Stimulated activated CD8-positive, alpha-beta memory T cell treated with anti-CD3 and anti-CD28 coated beads, Interleukin-12 subunit alpha, Interleukin-12 subunit beta, amount 100 ng/mL, for 4 hours (primary cell): ENCODE data around the gene PRRT1B.

Experiments used
- DNase-seq: peaks from one replicate; pipeline ENCODE4 v3.0.0-alpha.2; 2020; ENCODE audit warnings: low read depth

The PRRT1B gene

DNA sequence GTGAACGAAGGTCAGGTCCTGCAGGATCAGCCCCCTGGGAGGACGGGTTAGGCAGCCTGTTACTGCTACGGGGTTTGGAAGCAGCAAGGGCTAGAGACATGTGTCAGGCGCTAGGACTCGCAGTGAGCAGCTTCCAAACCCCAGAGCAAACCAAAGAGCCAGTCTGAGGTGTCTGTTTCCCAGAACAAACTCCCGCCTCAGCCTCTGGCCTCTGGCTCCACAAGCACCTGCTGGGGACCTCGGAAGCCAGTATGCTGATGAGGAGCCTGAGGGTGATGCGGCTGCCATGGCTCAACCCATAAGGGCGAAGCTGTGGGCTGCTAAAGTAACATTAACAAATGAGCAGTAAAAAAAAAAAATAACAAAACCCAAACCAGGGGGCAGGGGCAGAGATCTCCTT is 35.0 kb downstream of the PRRT1B start:
- no peak for DNase-seq

DNA sequence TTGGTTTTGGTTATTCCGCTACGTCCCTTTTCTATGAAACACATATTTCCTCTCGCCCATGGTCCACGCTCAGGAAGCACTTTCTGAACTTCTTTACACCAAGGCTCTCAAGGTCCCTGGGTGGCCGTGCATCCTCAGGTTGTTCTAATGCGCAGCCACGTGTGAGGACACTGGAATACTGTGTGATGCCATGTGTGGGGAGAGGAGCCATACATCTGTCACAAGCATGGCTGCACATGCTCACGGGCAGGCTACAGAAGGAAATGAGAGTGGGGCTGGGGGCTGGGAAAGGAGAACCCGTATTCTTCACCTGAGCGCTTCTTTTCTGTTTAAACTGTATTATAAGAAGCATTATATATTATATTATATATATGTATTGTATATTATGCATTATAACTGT is 36.7 kb downstream of the PRRT1B start:
- DNase-seq: no peak

DNA sequence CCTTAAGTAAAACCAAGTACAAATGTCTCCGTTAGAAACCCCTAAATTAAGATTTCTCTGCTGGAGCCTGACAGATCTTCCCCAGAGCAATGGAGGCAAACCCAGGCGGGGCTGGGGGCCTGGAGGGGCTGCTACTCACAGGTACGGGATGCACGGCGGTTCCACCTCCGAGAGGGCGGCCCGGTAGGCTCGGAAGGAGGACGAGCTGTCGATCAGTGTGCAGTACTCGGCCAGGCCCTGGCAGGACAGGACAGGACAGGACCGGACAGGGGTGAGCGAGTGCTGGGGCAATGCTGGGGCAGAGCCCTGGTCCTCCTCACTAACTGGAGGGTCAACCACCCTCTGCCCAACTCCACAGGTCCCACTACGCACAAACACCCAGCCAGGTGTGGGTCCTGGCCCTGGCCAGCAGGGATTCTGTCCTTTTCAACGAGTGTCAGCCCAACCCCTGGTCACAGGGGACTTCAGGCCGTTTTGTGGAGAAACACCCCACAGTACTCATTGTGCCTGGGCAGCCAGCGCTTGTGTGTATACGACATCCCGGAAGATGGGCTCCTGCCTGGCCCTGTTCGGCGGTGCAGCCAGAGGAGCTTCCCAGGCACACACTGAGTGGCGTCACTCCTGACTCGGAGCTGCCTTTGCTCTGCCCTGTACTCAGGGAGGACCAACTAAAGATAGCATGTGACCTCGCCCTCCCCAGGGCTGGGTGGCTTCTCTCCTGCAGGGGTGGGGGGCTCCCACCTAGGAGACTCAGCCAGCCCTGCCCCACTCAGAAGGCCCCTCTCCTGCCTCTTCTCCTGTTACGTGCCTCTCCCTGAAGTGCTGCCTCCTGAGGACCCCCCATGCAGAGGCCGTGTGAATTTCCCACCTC is 37.4 kb downstream of the PRRT1B start:
- no peak for DNase-seq

DNA sequence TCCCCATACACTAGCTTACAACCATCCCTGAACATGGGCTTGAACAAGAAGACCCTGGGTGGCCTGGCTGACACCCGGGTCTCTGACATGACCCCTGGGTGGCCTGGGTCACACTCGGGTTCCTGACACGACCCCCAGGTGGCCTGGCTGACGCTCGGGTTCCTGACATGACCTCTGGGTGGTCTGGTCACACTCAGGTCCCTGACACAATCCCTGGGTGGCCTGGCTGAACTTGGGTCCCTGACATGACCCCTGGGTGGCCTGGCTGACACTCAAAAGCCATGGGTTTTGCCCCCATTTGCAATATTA is 38.0 kb downstream of the PRRT1B start:
- no peak for DNase-seq

DNA sequence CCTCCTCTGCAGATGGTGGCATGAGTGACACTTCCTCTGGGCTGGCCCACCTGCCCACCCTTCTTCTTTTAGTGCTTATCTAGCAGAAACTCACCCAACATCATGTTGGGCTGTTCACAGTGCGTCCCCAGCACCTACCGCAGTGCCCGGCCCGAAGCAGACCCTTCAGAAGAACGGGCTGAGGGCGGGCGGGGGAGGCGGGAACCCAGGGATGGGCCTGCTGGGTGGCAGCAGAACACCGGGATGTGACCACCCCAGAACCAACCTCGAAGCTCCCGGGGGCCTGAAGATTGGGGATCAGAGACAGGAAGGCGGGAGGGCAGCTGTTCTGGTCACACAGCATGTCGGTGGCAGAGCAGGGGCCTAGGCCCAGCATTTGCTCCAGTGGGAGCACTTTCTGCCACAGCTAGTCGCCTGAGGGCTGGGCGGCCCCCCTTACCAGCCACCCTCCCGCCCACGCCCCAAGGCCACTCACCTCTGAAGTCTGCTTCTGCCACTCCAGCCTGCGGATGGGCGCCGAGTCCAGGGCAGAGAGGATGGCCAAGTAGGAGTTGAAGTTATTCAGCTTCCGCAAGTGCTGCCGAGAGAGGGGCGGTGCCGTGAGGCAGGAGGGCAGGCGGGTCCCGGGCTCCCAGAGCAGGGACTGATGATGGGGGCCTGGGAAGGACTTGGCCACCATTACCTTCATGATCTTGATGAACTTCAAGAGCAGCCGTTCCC is 38.7 kb downstream of the PRRT1B start:
- no peak for DNase-seq

DNA sequence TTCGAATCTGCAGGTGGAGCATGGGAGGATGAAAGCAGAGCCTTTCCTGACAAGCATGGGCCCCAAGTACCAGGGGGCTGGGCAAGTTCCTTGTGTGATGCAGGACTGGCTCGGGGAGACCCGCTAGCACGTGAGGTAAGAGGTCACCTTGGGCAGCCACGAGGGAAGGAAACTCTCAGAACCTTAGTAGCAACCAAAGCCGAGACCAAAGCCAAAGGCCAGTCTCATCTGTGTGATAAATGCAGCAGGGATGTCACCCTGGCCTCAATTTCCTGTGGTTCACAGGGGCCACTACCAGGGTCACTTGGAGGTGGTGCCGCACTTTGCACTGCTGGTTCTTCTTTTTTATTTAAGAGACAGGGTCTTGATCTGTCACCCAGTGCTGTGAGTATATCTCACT is 39.5 kb downstream of the PRRT1B start:
- no peak for DNase-seq

DNA sequence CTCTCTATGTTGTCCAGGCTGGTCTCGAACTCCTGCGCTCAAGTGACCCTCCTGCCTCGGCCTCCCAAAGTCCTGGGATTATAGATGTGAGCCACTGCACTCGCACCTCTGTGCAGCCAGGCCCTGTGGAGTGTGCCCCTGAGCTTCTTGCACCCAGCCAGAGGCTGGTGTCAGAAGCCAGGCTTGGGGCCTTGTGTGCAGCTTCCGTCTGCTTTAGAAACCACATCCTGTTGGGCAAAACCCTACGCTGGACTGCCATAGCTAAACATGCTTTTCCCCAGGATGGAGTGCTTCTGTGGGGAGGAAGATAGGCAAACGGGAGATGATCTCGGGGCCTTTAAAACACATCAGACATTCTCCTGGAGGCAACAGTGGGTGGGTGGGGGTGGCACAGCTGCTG is 40.1 kb downstream of the PRRT1B start:
- peak; percentile 30 for DNase-seq

DNA sequence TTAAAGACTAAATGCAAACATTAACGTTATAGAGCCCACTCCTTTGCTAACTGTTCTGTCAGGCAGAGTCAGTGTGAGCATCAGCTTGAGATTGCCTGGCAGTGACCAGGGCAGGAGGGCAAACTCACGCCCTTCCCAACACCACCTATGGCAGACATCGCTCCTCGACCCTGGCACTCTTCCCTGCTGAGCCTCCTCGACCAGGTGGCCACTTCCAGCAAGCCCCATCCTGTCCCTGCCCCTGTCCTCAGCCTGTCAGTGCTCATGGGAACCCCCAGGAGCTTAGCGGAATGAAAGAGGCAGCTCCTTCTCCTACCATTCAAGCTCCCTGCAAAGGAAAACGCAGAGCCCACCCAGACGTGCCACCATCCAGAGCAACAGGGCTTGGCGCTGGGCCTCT is 42.0 kb downstream of the PRRT1B start:
- DNase-seq: no peak

DNA sequence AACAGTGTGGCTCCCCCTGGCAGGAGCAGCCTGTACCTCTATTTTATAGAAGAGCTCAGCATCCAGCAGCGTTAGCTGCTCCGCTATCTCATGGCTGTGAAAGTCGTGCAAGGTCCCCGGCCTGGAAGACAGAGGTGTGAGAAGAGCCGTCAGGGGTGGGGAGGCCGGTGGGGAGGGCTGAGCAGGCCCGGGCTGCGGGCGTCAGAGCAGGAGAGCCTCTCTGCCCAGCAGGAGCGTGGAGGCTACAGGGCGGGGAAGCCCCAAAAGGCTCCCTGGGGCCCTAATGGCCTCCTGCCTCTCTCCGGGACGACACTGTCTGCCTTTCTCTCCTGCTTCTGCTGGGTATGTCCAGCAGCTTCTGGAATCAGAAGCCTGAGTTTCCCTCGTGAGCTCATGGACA is 42.6 kb downstream of the PRRT1B start:
- no peak for DNase-seq

DNA sequence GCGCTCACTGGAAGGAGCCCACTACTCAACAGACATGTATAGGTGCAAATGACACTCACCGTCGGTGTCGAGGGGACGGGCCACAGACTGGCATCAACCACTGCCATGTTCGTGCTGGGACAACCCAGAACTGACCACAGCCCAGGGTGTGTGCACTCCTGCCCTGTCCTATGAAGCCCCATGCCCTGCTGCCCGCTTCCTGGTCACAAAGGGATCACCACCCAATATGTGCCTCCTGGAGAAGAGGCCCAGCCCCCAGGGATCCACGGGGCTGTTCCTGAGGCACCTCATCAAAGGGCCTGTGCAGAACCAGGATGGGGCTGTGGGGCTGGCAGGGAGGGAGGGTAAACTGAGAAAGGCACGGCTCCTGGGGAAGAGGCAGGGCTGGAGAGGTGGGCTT is 43.1 kb downstream of the PRRT1B start:
- no peak for DNase-seq

DNA sequence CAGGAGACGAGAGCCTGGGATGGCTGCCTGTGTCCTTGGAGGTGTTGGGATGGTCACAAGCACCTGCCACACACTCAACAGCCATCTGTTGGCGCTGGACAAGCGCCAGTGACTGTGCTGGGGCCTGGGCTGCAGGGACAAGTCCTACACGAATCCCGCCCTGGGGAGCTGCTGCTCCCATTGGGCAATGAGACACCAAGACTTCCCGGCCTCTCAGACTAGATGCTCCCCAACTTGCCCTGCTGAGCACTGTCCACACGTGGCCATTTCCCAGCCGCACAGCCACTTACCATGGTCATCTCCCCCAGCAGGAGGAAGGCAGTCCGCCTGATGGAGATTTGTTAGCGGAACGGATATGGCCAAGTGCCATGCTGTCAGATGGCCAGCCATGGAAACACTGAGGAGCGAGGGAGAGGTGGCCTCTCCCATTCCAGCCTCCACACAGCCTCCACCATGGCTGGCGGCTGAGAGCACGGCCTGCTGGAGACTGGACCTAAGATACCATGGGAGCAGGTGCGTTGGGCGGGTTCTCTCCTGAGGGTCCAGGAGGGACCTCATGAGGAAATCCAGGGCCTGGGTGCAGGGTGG is 43.9 kb downstream of the PRRT1B start:
- no peak for DNase-seq

DNA sequence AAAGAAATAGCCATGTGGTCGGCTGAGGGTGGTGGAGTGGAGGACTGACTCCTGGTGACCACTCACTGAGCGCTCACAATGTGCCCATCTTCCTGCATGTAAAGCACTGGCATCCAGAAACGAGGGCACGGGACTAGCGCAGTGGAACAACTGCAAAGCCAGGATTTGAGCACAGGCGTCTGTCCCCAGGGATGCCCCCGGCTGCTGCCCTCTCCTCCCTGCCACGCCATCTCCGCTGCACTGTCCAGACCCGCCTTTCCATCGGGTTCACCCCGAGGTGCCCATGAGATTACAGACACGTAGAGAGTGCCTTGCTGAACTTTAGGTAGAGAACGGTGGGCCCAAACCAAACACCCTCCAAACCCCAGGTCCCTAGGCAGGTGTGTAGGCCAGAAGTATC is 44.7 kb downstream of the PRRT1B start:
- no peak for DNase-seq

DNA sequence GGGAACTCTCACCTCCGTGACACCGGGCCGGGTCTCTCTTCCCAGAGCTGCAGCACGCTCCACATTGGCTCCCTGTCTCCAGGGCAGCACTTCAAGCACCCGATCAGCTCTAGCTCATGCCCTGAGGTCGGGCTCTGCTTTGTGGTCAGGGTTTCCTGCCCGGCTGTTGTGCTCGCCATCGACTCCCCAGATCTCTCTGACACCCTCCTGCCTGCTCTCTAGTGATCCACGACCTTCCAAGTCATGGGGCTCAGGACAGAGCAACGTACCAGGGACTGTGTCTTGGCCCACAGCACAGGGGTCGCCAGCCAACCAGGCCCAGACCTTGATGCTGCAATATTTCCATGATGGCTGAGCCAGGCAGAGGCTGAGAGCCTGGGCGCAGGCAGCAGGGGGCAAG is 45.1 kb downstream of the PRRT1B start:
- DNase-seq: no peak

DNA sequence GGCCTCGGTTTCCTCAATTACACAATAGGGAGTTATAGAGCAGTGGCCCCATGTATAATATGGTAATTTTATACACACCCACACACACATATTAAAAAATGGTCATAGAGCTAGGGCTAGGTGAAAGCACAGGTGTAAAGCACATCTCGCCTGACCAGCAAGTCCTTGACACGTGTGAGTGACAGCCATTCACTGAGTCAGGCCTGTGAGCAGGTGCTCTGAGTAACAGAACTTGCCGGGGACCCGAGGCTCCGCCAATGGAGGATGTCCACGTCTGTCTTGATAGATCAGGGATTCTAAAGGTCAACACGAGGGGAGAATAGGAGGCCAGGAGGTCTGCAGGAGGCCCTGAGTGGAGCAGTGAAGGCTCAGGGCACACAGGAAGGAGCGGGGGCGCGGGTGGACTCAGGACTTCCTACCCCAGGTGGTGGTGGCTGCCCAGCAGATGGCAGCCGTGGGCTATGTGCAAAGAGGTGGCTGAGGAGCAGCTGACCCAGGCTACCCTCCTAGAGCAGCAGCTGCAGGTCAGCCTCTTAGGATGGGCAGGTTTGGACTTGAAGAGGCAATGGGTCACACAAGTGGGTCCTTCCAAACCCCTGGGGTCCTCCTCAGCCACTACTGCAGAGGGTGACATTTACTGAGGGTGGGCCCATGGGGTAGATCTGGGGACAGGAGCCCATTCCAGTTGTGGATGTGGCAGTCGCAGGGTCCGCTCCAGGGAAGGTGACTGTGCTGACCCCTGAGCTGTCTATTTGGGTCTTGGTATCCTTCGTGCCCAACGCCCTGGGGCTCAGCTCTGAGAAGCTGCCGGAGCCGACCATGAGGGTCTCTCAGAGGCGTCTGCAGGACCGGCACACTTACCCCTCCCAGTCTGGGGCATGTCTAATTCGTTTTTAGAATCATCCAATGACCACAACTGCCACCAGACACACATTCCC is 45.9 kb downstream of the PRRT1B start:
- peak; percentile 60 for DNase-seq

DNA sequence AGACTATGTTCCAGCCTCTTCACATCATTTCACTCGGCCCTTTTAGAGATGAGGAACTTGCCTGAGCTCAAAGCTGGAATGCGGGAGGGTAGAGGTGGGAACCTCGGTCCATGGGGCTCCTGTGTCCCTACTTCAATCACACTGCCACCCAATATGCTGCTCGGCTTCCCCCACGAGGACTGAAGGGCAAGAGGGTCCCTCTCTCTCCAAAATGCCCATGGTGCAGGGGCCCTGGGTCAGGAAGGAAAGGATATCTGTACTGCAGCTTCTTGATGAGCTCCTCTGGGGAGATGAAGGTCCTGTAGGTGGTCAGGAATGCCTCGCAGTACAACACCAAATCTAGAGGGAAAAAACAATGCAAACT is 46.5 kb downstream of the PRRT1B start:
- DNase-seq: no peak

DNA sequence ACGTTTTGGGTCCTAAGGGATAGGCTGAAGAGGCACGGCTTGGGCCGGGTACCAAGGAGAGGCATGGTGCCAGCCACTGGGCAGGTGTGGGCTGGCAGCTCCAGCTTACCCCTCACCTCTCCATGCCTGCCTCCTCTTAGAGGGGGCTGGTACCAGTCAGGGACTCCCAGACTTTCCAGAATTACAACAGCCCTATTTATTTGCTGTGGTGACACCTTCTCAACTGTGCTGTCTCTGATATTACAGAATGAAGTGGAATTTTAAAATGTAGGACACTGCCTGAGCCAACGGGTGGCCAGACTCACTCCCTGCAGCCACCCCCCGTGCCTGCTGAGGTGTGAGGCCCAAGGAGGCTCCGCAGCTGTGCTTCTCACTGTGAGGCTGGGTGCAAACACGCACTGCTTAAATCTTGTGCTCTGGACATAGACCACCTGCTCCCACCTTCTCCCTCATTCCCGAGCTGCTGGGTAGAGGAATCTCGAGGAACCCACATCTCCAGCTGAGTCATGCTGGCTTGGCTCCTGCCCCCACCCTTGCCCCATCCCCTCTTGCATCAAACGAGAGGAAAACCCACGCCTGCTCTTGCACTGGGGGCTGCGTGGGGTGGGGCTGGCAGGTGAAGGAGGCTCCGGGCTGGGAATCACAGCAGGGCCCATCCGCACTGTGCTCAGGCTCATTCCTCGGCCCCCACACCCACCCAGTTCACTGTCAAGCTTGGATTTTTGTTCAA is 47.9 kb downstream of the PRRT1B start:
- DNase-seq: no peak

DNA sequence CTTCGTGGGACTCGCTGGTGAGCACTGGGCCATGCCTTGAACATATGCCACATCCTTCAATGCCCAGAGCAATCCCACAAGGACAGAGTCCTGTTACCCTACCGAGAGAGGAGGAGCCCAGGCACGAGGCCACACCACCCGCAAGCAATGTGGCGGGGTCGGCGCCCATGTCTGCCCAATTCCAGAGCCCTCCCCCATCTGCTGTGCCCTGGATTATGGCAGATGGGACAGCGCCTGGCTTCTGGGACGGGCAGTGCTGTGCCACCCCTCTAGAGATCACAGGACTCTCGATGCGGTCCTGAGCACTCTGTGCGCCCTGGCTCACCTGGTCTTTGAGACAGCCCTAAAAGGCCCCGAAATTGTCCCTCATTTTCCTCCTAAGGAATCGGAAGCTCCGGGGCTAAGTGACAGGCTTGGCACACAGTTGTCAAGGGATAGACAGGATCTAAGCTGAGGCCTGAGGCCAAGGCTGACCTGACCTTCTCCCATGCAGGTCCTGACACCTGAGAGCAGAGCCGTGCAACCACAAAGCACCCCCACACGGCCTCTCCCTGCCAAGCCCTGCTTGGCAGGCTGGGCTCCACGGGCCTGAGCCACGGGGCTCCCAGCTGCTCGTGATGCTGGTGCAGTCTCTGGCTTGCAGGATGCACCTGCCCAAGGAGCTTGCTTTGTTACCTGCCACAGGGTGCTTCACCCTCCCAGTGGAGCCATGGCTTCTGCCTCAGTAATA is 48.8 kb downstream of the PRRT1B start:
- DNase-seq: no peak

DNA sequence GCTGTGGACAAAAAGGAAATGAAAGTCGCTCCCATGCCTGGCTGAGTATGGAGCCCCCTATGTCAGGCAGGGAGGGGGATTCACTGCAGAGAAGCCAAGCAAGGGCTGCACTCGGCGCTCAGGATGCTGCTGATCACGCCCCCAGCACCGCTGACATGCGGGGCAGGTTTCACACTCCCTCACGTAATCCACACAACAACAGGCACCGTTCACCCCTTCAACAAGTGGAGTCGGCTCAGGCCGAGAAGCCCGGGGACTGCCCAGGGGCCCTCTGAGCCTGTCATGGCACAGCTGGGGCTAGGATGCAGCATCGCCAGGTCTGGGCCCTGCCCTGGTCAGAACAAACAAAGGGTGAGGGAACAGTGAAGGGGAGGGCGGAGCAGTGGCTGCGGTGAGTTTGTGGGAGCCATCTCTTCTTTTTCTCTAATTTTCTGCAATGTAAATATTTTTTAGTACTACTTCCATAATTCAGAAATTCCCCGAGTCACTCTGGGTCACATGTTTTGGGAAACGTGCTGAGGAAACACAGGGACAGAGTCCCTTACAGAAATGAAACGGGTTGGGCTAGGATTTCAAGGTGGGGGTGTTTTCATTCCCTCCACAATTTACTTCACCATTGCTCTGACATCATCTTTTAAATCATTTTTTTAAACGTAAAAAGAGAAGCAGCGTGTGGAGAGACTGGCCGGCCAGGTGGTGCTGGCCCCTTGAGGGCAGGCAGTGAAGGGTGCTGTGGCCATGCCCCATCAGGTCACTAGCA is 49.8 kb downstream of the PRRT1B start:
- no peak for DNase-seq

DNA sequence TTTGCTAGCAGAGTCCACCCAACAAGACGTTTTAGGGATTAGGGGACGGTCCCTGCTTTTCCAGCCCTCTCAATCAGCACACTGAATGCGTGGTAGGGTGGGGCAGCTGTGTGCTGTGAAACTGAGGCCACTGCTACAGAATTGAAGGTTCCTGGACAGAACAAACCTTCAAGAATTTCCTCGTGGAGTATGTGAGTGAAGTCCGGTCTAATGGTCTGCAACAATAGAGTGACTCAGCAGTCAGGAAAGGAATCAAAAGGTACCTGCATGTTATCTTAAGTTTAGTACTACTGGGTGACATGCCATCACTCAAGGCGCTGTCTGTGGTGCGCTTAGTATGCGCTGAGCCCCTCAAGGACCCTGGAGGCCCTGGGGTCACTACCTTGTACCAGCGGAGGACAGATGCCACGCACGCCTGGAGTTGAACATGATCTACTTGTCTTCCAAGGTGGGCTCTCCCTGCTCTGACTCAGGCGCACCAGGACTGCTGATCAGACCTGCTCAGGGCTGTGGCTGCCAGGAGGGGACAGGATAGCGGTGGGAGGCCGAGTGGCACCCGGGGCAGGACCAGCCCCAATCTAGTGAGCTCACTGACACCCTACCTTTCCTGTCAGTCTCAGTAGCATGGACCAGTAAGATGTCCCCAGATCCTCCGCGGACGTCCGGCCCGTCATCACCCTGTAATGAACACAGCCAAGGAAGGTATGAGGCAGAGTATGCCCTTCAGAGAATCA is 50.5 kb downstream of the PRRT1B start:
- no peak for DNase-seq

DNA sequence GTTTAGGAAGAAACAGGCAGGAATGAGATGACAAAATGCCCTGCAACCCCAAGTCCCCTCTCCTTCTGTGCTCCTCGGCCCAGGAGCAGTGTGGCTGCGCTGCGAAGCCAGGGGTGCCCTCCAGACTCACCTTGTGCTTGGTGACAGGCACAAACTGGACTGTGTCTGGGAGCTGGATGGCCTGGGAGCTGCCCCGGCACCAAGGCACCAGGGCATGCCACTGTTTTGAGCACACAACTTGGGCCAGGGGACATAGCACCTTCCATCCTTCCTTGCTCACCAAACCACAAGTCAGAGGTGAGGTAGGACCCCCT is 51.1 kb downstream of the PRRT1B start:
- no peak for DNase-seq
